GM21737 (cell line): ENCODE data around the gene LRFN5.
"Not testable (repeated sequence)": the region's sequence is repeated elsewhere in the genome, so short reads cannot be mapped to it uniquely, and the experiment has no call there.

Source experiments
- ATAC-seq: cut with Tn5 transposase; IDR thresholded peaks from one replicate; pipeline ENCODE4 v1.9.1; 2021; ENCODE audit warnings: mild to moderate bottlenecking, moderate library complexity; ENCODE audit not compliant: unreplicated experiment

LRFN5 gene

DNA sequence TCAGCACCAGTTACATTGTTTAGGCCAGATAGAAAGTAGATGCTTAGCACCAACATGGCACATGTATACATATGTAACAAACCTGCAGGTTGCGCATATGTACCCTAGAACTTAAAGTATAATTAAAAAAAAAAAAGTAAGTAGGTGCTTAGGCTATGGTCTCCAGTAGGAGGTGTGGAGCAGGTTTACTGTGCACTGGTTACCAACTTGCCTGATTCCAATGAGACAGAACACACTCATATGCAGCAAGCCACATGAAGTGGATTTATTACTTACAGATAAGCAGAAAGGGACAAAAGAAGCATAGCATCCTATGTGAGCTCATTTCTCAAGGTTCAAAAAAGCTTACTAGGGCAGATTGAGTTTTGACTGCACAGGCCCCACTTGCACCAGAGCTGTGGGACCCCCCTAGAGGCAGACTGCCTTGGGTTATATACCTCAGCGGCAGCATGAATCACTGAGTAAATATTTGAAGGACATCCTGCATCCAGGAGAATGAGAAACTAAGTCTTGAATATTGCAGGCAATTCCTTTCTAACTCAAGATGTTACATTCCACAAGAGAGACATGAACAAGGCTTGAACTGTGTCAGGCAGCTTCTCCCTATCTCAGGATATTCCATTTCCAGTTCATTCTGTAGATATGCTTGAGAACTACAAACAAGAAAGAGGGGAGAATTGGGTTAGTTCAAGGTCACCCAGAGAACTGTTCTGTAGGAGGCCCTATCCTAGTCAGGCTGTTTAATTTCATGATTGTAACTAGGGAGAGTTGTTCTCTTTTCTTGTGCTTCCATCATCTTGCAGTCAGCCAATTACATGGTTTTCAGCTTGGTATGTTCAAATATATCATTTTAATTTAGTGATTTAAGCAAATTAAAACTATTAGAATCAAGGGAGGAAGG is 30.1 kb downstream of the LRFN5 start:
- no peak for ATAC-seq

DNA sequence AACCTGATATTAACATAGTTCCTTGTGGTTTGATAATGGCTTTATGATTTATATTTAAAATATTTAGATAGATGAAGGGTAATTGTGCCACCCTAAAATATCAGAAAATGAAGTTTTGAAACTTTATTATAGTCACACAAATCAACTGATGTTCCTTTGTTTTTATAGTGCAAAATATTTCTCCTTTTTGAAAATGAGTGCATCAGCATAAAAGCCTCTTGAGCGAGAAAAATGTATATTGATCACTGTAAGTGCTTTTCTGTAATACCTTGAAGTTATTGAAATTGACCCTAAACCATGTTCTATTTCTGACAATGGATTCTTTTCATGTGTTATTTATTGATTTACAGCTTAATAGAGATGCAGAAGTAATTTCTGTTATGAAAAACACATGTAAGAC is 35.0 kb downstream of the LRFN5 start:
- ATAC-seq: no peak

DNA sequence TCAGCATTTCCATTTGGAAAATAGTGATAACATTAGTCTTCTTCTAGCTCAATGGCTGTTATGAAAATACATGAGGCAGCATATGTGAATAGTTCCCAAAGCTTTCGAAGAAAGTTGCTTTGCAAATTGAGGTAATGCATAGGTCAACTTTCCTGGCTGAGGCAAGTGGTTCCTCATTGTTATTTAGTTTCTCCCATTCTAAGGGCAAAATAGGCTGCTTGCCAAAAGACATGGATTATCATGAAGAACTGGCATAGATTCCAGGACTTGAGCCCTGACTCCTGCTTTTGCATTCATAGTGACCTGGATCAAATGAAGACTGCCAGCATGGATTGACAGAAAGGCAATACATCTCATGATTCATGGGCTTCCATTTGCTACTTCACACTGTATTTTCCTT is 35.7 kb downstream of the LRFN5 start:
- ATAC-seq: no peak

DNA sequence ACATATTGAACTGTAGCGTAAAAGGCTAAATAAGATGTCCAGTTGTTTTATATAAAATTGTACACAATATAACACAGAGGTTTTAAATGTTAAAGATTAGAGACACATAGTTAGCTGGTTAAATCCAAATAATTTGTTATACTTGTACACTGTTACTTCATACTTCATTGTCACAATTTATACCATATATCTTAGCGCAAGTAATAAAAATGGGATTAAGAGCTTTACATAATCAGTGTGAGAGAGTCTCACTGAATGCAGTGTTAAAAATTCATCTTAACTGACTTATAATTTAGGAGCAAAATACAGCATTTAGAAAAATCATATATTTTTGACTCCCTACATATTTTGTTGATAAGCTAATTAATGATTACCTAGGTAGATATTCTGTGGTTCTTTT is 36.1 kb downstream of the LRFN5 start:
- no peak for ATAC-seq

DNA sequence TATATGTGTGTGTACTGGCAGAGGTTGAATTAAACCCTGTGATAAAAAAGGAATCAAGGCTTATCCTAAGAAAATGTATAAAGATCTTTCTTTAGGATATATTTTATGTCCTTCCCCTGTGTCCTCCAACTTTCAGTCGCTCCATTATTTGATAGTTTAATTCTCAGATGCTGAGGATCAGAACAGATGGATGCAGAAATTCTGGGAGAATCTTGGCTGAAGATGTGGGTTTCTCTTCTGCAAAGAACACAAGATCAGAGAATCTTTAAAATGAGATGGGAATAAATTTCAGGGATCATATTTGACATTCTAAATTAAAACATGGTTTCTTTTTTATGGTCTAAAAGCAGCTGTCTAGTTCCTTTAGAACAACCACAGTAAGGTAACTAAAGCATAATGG is 37.9 kb downstream of the LRFN5 start:
- no peak for ATAC-seq

DNA sequence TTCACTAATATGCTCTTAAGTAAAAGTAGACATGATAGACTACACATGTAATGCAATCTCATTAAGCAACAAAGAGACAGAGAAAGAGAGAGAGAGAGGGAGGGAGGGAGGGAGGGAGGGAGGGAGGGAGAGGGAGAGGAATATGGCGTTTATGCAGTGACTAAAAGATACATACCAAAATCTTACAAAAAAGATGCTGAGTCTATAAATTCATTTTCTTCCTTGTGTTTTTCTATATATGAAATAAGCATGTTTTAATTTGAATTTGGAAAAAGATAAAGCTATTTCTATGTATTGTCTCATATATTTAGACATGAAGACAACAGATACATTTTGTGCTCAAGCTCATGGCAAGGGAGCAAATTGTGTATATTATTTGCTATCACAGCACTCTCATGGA is 44.1 kb downstream of the LRFN5 start:
- no peak for ATAC-seq

DNA sequence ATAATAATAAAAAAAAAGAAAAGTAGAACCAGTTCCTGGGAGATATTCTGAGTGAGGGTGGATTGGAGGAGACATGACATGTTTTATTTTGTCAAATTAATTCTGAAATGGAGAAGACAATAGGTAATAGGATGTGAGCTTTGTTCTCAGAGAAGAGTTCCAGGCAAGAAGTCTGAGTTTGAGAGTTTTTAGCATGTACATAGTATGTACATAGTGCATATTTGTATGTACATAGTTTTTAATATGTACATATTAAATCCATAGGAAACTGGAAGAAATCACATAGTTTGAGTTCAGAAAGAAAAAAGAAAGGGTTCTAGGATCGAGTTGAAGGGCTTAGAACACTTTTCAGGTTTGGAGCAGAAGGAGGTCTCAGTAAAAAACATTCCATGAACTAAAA is 47.5 kb downstream of the LRFN5 start:
- no peak for ATAC-seq

DNA sequence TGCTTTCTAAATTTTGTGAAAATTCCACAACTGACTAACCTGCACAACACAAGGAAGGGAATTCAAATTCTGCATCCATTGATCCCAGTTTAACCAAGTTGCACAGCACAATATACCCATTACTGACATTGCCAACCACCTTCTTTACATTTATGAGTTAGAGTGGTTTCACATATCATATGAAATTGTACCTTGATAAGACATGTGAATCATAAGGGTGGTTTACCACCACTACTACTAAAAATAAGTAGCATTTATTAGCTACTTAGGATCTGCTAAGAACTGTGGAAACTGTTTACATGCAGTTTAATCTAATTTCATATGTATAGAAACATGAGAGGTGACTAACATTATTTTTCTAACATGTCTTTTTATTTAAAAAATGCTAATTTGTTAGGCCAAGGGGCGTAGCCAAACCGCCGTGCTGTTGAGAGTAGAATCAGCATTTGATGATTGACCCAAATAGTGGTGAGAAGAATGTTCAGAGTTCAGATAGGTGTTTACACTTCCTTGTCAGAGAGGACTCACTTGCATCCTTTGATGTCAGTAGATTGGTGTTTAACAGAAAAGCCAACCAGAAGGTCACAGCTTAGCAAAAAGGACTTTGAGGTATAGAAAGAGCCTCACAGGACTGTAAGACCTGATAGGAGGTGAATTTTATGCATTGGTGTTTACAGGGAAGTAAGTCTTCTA is 56.2 kb downstream of the LRFN5 start:
- ATAC-seq: no peak

DNA sequence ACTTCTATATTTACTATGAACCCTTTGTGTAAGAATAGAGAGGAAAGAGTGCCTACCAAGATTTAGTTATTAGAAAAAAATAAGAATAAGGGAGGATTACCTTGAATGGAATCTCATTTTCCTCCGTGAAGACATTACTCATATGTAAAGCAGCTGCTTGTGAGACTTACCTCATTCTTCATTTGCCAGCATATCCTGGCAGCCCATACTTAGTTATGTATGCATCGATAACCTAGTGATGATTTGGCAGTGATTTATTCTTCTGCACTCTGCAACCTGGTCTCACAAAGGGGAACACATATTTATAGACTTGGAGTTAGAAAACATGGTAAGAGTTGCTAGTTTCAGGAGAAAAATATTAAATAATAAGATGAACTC is 56.8 kb downstream of the LRFN5 start:
- no peak for ATAC-seq

DNA sequence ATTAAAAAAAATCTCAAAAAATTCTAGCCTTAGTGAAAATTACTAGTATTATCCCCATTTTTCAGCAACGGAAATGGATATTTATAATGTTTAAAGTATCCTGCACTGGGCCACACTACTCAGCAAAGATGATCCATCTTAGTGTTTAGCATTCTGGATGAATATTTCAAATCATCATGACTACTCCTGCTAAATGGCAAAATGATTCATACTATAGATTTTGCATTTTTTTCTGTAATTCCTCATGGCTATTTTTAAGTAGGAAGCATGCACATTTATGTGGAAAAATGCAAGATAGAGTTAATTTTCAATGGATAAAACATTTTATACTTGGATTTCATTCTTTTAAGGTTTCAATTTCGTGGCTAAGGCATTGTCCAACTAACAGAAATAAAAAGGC is 59.6 kb downstream of the LRFN5 start:
- no peak for ATAC-seq

DNA sequence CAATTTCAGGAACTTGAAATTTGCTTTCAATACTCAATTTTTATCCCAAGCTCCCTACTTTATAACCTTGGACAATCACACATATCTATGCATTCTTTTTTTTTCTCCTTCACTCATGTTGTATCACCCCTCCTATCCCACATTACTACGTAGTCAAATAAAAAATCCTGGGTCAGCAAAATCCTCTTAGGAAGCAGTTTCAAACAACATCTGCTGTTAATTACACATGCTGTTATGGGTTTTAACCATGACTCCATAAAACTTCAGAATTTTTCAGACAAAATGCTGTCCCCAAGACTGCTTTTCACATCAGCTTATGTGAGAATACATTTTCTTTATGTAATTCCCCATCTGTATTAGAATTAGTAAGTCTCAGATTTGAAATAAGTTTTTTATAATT is 61.7 kb downstream of the LRFN5 start:
- ATAC-seq: no peak

DNA sequence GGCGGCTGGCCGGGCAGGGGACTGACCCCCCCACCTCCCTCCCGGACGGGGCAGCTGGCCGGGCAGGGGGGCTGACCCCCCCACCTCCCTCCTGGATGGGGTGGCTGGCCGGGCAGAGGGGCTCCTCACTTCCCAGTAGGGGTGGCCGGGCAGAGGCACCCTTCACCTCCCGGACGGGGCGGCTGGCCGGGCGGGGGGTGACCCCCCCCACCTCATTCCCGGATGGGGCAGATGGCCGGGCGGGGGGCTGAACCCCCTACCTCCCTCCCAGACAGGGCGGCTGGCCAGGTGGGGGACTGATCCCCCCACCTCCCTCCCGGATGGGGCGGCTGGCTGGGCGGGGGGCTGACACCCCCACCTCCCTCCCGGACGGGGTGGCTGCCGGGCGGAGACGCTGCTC is 66.9 kb downstream of the LRFN5 start:
- ATAC-seq: not testable (repeated sequence)

DNA sequence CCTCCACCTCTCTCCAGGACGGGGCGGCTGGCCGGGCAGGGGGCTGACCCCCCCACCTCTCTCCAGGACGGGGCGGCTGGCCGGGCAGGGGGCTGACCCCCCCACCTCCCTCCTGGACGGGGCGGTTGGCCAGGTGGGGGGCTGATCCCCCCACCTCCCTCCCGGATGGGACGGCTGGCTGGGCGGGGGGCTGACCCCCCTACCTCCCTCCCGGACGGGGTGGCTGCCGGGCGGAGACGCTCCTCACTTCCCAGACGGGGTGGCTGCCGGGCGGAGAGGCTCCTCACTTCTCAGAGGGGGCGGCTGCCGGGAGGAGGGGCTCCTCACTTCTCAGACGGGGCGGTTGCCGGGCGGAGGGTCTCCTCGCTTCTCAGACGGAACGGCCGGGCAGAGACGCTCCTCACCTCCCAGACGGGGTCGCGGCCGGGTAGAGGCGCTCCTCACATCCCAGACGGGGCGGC is 67.9 kb downstream of the LRFN5 start:
- not testable (repeated sequence) for ATAC-seq

DNA sequence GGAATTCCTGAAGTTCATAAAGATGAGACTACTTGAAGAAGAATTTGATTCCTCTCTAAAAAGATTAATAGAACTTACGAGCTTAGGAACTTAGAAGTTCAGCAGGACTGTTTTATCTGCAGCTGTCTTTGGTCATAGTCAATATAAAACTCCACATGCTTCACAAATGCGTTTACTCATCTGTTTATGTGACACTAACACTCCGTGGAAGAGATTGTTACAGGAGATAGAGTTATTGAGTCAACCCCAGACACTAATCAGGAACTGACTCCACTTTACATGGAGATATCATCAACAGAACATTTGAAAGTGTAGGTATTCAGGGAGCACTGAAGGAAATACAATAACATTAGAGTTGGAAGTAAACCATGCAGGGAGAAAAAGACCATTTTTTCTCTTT is 92.8 kb downstream of the LRFN5 start:
- ATAC-seq: no peak

DNA sequence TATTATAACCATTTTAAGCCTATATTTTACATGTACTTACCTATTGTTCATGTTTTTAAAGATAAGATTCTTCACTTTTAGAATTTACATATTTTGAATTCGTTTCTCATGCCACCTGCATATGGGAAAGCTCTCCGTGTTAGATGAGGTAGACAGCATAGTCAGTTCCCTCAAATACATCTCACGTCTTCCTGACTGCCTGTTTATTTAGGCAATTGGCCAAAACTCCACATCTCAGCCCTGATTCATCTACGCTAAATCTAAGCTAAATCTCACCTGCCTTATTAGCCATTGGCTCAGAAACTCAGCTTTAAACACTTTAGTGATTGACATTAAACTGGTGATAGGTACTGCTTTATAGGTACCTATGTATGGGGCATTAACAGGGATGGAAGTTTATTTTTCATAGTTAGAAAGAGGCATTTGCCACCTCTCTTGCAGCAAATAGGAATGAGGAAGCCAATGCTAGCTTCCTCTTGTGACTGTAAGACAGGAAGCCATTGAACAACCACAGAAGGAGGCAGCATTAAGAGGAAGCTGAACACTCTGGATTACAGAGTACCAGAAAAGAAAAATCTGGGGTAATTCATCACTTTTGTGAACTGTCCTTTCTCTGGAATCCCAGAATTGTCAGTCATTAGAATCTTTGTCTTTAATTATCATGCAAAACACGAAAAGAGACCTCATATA is 111.9 kb downstream of the LRFN5 start:
- no peak for ATAC-seq

DNA sequence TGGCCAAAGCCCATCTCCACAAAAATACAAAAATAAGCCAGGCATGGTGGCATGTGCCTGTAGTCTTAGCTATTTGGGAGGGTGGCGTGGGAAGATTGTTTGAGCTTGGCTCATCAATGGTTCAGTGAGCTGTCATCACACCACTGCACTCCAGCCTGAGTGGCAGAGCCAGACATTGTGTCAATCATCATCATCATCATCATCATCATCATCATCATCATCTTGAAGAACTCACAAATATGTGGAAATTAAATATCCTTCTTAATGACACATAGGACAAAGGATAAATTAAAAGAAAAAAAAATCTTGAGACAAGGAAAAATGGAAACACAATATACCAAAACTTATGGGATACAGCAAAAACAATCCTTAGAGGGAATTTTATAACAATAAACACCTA is 132.5 kb downstream of the LRFN5 start:
- ATAC-seq: no peak

DNA sequence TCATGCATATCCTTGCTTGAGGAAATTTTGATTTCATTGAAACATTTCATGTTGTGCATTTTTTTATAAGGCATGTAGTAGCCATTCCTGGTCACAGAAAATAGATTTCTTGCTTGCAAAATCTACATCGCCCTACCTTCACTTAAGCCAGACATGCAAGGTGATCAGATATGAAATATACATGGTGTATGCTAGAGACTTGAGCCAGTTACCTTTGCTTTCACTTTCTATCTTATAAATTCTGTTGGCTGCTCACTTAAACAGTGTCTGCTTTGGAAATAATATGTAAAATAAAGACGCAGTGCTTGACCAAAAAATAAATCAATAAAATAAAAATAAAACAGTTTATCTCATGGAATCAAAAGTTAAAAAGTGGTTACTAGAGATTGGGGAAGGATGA is 136.5 kb downstream of the LRFN5 start:
- ATAC-seq: no peak

DNA sequence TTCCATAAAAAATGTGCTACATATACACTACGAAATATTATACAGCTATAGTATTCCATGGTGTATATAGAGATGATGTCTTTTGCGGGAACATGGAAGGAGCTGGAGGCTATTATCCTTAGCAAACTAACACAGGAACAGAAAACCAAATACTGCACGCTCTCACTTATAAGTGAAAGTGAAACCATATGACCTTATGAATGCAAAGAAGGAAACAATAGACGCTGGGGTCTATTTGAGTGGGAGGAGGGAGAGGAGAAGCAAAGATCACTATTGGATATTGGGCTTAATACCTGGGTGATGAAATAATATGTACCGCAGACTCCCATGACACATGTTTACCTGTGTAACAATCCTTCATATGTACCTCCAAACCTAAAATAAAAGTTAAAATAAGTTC is 142.8 kb downstream of the LRFN5 start:
- no peak for ATAC-seq

DNA sequence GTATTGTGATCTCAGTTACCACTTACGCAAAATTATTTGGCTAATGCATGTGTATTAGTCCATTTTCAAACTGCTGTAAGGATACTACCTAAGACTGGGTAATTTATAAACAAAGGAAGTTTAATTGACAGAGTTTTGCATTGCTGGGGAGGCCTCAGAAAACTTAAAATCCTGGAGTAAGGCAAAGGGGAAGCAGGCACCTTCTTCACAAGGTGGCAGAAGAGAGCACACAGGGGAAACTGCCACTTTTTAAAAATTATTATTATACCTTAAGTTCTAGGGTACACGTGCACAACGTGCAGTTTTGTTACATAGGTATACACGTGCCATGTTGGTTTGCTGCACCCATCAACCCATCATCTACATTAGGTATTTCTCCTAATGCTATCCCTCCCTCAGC is 143.9 kb downstream of the LRFN5 start:
- not testable (repeated sequence) for ATAC-seq

DNA sequence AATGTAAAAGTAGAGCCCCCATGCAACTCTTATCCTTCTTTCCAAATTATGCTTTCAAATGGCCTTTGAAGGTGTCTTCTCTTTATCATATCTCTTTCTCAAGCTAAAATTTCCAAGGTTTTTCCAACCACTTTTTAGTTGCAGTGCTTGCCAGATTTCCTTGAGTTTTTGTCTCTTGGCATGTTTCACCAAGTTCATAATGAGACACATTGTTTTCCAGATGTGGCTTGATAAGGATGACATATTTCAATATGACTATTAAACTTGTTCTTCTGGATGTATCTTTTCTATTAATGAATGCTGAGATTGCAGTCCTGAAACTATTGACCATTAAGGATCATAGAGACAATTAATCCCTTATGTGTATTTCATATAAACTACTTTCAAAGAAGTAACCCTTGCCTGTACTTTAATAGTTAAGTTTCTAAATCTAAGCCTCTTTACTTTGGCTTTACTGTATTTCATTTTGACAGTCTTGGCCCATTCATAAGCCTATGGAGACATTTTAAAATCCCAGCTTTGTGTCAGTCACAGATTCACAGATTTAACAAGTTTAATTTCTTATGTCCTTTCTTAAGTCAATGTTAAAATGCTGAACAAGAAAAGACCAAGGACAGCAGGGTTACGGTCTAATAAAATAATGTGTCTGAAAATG is 151.5 kb downstream of the LRFN5 start:
- ATAC-seq: no peak

DNA sequence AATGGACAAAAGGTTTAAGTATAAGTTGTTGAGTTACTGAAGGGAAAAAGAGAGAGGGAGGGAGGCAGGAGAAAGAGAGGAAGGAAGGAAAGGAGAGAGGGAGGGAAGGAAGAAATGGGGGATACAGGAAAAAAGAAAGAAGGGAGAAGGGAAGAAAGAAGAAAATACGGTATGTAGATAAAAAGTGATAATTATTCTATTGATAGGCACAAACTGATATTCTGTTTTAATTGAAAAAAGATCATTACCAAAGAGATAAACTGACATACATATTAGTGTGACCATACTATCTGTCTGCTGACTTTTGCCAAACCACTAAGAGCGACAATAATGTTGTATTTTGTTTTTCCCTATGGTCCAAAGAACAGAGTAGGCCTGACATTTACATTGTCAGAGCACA is 154.5 kb downstream of the LRFN5 start:
- ATAC-seq: no peak
